HG02870 (cell line): ENCODE results near the gene LGALS3BP.

ENCODE experiments used
- ATAC-seq: cut with Tn5 transposase; IDR thresholded peaks from one replicate; pipeline ENCODE4 v1.9.1; 2021; ENCODE audit warnings: mild to moderate bottlenecking, moderate library complexity; ENCODE audit not compliant: unreplicated experiment

The LGALS3BP gene

DNA sequence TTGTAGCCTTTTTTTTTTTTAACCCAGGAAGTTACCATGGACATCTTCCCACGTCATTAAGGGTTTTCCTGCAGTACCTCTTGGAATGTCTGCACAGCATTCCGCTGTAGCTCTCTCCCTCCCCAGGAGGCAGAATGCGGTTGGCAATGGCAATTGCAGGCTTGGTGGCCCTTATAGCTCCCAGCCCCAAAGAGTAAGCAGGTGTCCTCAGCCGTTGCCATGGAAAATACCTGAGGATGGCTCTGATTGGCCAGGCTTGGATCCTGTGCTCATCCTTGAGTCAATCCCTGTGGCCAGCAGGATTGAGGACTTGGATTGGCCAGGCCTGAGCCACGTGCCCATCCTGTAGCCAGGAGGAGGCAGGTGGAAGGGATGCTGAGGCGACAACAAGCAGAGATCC, 39.0 kb downstream of the LGALS3BP start:
- ATAC-seq, result no peak

GRCh38 chr17:78940258-78940657, 39.5 kb downstream of the LGALS3BP start:
- no peak for ATAC-seq

- no peak for ATAC-seq
These were observed 40.1 kb downstream of the LGALS3BP start for GRCh38 chr17:78939615-78940014.

DNA sequence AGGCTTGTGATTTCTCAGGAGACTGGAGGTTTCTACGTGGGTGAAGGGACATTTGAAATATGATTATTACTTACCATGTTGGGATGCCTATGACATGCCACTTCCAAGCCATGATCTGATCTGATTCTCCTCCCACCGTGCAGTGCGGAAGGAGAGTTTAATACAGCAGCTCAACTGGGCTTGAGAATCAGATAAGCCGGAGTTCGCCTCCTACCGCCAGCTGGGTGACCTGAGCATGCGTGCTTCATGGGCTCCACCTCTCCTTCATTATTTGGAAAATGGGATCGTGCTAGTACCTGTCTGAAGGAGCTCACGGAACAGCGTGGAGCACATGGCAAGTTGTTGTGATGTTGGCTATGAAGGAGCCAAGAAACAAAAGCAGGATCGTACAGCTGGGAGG, 42.2 kb downstream of the LGALS3BP start:
- ATAC-seq, result no peak

DNA sequence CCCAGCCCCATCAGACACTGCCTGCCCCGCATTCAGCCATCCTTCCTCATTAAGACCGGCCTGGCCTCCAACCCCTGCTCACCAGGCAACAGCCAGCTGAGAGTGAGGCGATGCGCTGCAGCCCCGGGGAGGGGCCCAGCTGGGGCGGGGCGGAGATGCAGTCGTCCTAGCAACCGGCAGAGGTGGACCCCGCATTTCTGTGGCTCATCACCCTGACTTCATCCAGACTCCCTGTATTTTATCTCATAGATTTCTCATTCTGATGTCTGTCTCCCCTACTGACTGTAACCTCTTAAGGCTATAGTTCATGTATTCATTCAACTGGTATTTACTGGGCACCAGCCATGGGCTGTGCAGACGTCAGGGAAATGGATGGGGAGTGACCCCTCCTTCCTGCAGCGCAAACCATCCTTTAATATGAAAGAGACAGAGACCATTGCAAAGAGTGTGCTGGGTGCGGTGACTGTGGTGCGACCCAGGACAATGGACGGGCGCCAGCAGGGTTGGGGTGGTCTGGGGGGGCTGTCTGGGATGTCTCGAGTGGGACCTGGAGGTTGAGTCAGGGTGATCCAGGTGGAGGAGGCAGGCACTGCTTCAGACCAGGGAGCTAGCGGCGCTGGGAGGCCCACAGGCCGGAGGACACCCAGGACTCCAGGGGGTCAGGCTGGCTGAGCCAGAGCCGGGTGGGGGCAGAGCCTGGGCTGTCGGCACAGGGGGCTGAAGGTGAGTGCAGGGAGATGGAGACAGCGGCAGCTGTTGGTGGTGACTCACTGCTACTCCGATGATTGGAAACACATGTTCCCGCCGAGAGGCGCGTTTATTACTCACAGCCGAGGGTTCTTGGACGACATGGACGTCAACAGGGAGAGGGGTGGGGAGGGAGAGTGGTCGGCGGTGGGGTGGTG, 44.1 kb downstream of the LGALS3BP start:
- no peak for ATAC-seq

GRCh38 chr17:78934681-78935418, 44.9 kb downstream of the LGALS3BP start:
- no peak for ATAC-seq

DNA sequence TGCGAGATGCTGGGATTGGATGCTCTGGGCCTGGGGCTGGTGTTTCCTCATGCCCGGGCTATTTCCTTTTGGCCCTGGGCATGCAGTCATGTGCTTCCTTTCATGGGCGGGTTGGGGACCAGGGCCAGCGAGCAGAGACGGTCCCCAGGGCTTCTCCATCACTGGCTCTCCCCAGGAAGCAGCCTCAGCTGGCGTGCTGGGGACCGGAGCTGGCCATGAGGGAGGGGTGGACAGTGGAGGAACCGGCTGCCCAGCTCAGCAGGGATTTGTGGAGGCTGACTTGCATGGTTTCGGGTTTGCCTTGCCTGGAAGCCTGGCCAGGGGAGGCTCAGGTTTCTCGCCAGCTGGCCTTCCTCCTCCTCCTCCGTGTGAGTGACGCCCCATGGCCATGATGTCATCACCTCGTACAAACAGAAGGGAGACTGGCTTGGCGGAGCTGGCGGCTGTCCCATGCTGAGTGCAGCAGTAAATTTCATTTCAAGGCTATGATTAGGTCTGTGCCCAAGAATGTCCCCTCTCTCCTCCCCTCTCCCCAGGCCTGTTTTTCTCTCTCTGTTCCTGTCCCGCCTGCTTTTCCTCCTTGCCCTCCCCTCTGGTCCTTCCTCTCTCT, 45.7 kb downstream of the LGALS3BP start:
- ATAC-seq, result no peak

GRCh38 chr17:78933025-78933958, 46.4 kb downstream of the LGALS3BP start:
- no peak for ATAC-seq

DNA sequence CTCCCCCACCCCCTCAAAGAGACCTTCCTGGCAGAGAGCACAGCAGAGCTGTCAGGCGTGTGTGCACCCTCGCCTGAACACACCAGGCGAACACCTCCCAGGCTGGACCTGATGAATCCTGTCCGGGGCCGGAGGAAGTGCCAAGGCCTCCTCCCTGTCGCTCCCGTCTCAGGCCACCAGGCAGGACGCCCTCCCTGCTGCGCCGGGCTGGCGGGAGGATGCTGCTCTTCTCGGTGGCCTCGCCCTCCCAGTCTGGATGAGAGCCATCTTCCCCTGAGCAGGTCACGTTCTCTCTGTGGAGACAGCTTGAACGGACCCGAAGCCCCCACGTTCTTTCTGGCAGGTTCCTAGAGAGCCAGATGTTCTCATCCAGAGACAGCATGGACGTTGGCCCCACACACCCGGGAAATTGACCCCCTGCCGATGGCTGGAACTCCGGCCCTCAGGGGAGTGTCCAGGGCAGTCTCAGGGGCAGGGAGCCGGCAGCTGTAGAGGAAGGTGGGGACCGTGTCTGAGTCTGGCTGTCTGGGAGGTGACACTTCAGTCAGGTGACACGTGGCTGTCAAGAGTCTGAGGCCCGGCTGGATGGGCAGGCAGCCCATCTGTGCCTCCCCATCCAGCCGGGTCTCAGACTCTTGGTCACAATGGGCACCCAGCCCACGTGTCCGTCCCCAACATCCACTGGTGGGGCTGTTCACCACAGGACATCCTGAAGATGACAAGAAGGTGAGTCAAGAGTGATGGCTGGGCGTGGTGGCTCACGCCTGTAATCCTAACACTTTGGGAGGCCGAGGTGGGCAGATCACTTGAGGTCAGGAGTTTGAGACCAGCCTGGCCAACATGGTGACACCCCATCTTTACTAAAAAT, 49.6 kb downstream of the LGALS3BP start:
- ATAC-seq, result no peak

GRCh38 chr17:78925662-78926555, 53.8 kb downstream of the LGALS3BP start:
- no peak for ATAC-seq

- no peak for ATAC-seq
These were observed 54.5 kb downstream of the LGALS3BP start, which contains the start of gene TIMP2 for GRCh38 chr17:78925234-78925633. Gene TIMP2, minus strand, starts transcription at chr17:78925387. Its CDS starts 299 bp downstream, at chr17:78925088.

DNA sequence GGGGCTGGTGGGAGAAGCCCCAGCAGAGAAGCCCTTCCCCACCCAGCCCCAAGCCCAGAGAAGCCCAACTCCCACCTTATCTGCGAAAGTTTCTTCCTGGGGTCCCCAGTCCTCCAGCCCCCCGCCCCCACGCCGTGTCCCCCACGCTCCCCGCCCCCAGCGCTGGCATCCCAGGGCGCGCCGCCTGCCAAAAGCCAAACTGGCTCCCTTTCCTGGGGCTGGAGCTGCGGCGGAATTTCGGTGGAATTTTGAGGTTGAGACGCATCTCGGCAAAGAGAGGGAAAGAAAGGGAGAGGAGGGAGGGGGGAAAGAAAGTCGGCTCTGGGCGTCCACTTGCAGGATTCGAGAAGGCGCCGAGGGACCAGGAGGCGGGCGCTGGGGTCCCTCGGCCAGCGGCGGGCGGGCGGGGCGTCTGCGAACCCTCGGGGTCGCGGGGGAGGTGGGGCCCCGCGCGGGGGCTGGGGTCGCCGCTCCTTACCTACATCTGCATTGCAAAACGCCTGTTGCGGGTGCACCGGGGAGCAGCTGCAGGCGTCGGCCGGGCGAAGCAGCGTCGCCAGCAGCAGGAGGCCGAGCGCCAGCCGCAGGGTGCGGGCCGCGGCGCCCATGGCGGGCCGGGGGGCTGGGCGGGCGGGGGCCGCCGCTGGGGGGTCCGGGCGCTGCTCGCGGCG, 55.1 kb downstream of the LGALS3BP start:
- no peak for ATAC-seq

GRCh38 chr17:78923660-78924453, 55.9 kb downstream of the LGALS3BP start:
- ATAC-seq, result no peak

GRCh38 chr17:78922816-78923498, 56.8 kb downstream of the LGALS3BP start:
- ATAC-seq, result no peak

GRCh38 chr17:78921437-78921971, 58.2 kb downstream of the LGALS3BP start:
- no peak for ATAC-seq
